Astrocyte of the spinal cord (primary cell): Measurements from ENCODE around the gene GPHN.

Experiments used
- DNase-seq: peaks from one replicate; pipeline ENCODE4 v3.0.0; 2011; ENCODE audit warnings: low read depth, low spot score
- H3K4me3 ChIP-seq: 2 replicates; pipeline ENCODE4 v1.5.1; 2011; ENCODE audit warnings: low read depth, mild to moderate bottlenecking, low read length, moderate library complexity
- CTCF ChIP-seq: IDR thresholded peaks from 2 replicates; pipeline ENCODE4 v1.5.1; 2012; ENCODE audit warnings: low read depth, mild to moderate bottlenecking, low read length, inconsistent platforms
- in situ Hi-C: cut with HindIII; loops from 2 replicates; pipeline ENCODE4 v1.10.0; 2017; ENCODE audit warnings: low sequenced_read_pairs

The GPHN gene

GRCh38 chr14:66610154-66610563 lies 102.2 kb downstream of the GPHN start:
- in situ Hi-C loops = no loop called here
- TF ChIP-seq CTCF = peak; percentile 38
- no peak for DNase-seq

GRCh38 chr14:66613344-66613743 lies 105.4 kb downstream of the GPHN start:
- in situ Hi-C loops = no loop called here
- DNase-seq = no peak
- TF ChIP-seq CTCF = no peak
- H3K4me3 ChIP-seq = no peak overlapping the region

More at GRCh38 chr14:66610154-66610563, 102.2 kb downstream of the GPHN start:
- H3K4me3 ChIP-seq = no peak overlapping the region

GRCh38 chr14:66619952-66620351 lies 112.0 kb downstream of the GPHN start:
- no peak for DNase-seq
- no peak overlapping the region for H3K4me3 ChIP-seq
- in situ Hi-C loops = no loop called here
- TF ChIP-seq CTCF = no peak

- no peak for TF ChIP-seq CTCF
- in situ Hi-C loops = no loop called here
- DNase-seq = no peak
- H3K4me3 ChIP-seq = no peak overlapping the region
These were observed 115.9 kb downstream of the GPHN start for GRCh38 chr14:66623838-66624237.

- no peak overlapping the region for H3K4me3 ChIP-seq
- in situ Hi-C loops = no loop called here
- peak; percentile 73 for TF ChIP-seq CTCF
- DNase-seq = peak; percentile 72
These were observed 116.5 kb downstream of the GPHN start for GRCh38 chr14:66624336-66624937.

- H3K4me3 ChIP-seq = no peak overlapping the region
- TF ChIP-seq CTCF = no peak
- in situ Hi-C loops = no loop called here
- DNase-seq = no peak
These were observed 120.7 kb downstream of the GPHN start for GRCh38 chr14:66628636-66629035.
